Lung (tissue), 12 donors: Measurements from ENCODE around the gene IP6K2. TPM values are rescaled to one million over a fixed set of nuclear protein-coding genes. Genes with fewer than 3 reads are reported as not detected.

ENCODE experiments used
- ATAC-seq: fragments of 200-7000 bp; cut with Tn5 transposase; one replicate; pipeline ENCODE4 v1.9.1; 2020; ENCODE audit warnings: moderate number of reproducible peaks; ENCODE audit not compliant: insufficient read depth, low FRiP score
- DNase-seq, 3 donors: peaks; one replicate each; pipeline ENCODE4 v3.0.0-alpha.2; 2013 to 2017
- H3K27ac ChIP-seq, 2 donors: one replicate each; pipeline ENCODE4 v1.5.1; 2013; ENCODE audit warnings: mild to moderate bottlenecking in 2 of 2, moderate library complexity in 2 of 2, control low read depth in 1 of 2, inconsistent platforms in 1 of 2, low read depth in 1 of 2, low read length in 1 of 2
- H3K27me3 ChIP-seq, 3 donors: one replicate each; pipeline ENCODE4 v1.5.1; 2013; ENCODE audit warnings: low read length in 2 of 3; ENCODE audit not compliant: control insufficient read depth in 3 of 3, insufficient read depth in 3 of 3
- H3K36me3 ChIP-seq, 4 donors: one replicate each; pipeline ENCODE4 v1.5.1; 2013; ENCODE audit warnings: low read length in 4 of 4, mild to moderate bottlenecking in 1 of 4, moderate library complexity in 1 of 4; ENCODE audit not compliant: control insufficient read depth in 4 of 4, insufficient read depth in 4 of 4
- H3K4me1 ChIP-seq, 5 donors: one replicate each; pipeline ENCODE4 v1.5.1; 2013; ENCODE audit warnings: low read length in 5 of 5, mild to moderate bottlenecking in 2 of 5, moderate library complexity in 1 of 5; ENCODE audit not compliant: control insufficient read depth in 5 of 5, insufficient read depth in 5 of 5
- H3K4me3 ChIP-seq: one replicate; pipeline ENCODE4 v1.5.1; 2013; ENCODE audit warnings: mild to moderate bottlenecking, control low read depth, moderate library complexity
- H3K9ac ChIP-seq, 2 donors: one replicate each; pipeline ENCODE4 v1.5.1; 2013; ENCODE audit warnings: low read length in 2 of 2, control low read depth in 1 of 2; ENCODE audit not compliant: insufficient read depth in 1 of 2
- H3K9me3 ChIP-seq, 4 donors: one replicate each; pipeline ENCODE4 v1.5.1; 2013; ENCODE audit warnings: low read length in 3 of 4, mild to moderate bottlenecking in 1 of 4, moderate library complexity in 1 of 4; ENCODE audit not compliant: control insufficient read depth in 4 of 4, insufficient read depth in 3 of 4
- WGBS, 2 donors: extraction: QIAGEN DNeasy Blood & Tissue Kit; methylation state at CpG; one replicate each; pipeline ENCODE4 v1.1.7; 2013; 5-methylcytosine and 5-hydroxymethylcytosine counted together
- polyA plus RNA-seq, 2 donors: library from polyadenylated mRNA; stranded (reverse); fragments of 200-250 nt; gene quantifications; one replicate each; pipeline ENCODE4 v1.2.1, GENCODE V29; 2013
- total RNA-seq, 2 donors: library from RNA; depleted of rRNA in 1 of 2; stranded (reverse); fragments of >200 nt in 1 of 2; gene quantifications; one replicate each; pipeline ENCODE4 v1.2.1, GENCODE V29; 2014 to 2021
- TF ChIP-seq, protein P1 (sequence below): IDR thresholded peaks from 2 replicates; pipeline ENCODE4 v1.5.1; 2012; ENCODE audit warnings: mild to moderate bottlenecking; ENCODE audit errors: control extremely low read depth, extremely low read depth
- donor health status: control.
- donor health status: control.
- donor health status: Bipolar disorder and iron deficiency.
- donor health status: healthy.
- donor health status: DM: yes; HTN: yes; CAD: no.

The IP6K2 gene
- total and polyA plus RNA-seq, 4 donors: 54.3 to 128 (median 61.4) TPM

DNA sequence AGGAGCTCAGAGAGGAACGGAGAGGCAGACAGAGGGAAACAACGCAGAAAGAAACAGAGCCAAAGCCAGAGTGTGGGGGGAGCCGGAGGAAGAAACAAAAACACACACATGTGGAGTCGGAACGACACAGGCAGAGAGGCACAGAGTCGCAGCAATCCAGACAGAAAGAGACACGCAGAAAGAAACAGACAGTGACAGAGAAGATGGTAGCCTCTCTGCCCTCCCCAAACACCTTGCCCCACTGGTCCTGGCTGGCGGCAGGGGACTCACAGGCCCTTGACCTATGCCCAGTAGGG lies 33.0 kb downstream of the IP6K2 start:
- Histone ChIP-seq H3K27ac (no peak overlapping the region), H3K9ac (no peak overlapping the region), H3K27me3 (no peaks in the 10 kb centered on the region), H3K36me3 (peaks cover 13 to 50% (median 30%) of the 10 kb centered on the region in 4 donors), H3K4me3 (no peak overlapping the region), H3K9me3 (no peaks in the 10 kb centered on the region), H3K4me1 (peaks cover 0 to 21% (median 17%) of the 10 kb centered on the region in 5 donors)
- DNase-seq (no peak), ATAC-seq (no peak)
- WGBS, 2 donors: 65 to 82% methylated on average over 8 of the region's 8 CpGs
- TF ChIP-seq, protein P1, sequence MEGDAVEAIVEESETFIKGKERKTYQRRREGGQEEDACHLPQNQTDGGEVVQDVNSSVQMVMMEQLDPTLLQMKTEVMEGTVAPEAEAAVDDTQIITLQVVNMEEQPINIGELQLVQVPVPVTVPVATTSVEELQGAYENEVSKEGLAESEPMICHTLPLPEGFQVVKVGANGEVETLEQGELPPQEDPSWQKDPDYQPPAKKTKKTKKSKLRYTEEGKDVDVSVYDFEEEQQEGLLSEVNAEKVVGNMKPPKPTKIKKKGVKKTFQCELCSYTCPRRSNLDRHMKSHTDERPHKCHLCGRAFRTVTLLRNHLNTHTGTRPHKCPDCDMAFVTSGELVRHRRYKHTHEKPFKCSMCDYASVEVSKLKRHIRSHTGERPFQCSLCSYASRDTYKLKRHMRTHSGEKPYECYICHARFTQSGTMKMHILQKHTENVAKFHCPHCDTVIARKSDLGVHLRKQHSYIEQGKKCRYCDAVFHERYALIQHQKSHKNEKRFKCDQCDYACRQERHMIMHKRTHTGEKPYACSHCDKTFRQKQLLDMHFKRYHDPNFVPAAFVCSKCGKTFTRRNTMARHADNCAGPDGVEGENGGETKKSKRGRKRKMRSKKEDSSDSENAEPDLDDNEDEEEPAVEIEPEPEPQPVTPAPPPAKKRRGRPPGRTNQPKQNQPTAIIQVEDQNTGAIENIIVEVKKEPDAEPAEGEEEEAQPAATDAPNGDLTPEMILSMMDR: no peak

- Histone ChIP-seq H3K9ac (no peak overlapping the region), H3K4me3 (no peak overlapping the region), H3K9me3 (no peaks in the 10 kb centered on the region), H3K36me3 (peaks cover 9 to 49% (median 24%) of the 10 kb centered on the region in 4 donors), H3K27me3 (no peaks in the 10 kb centered on the region), H3K4me1 (peaks cover 0 to 21% (median 17%) of the 10 kb centered on the region in 5 donors), H3K27ac (no peak overlapping the region)
- TF ChIP-seq, protein P1: no peak
- 94% methylated on average over 9 of the region's 9 CpGs for WGBS, 2 donors
- DNase-seq: no peak
- no peak for ATAC-seq
Measured at GRCh38 chr3:48682786-48683185, 34.2 kb downstream of the IP6K2 start.

DNA sequence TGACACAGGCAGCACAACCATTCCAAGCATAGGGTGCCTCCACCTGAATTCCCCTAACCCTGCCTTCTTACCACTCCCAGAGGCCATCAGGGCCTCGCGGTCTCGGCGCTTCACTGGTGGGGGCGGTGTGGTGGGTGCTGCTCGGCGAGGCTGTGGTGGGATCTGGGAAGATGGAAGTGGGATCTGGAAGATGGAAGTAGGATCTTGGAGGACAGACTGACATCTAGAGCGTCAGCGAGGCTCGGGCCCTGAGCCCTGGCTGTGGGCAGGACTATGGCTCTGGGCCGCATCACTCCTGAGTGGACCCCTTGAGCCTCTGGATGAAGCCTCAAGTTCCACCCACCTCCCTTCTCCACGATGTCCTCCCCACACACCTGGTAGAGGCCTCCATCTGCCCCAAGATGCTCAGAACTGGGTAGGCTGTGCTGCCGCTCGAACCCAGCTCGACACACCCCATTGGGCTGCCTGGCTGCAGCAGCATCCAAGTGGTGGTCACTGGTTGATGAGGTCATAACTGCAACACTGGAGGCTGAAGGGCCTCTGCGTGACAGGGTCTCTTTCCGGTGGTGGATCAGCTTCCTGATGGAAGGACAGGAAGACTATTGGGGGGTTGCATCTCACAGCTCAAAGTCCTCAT lies 34.9 kb downstream of the IP6K2 start:
- TF ChIP-seq, protein P1: no peak
- no peak overlapping the region for H3K4me3 ChIP-seq
- H3K36me3 ChIP-seq: peaks cover 6 to 42% (median 18%) of the 10 kb centered on the region in 4 donors
- H3K4me1 ChIP-seq: peaks cover 0 to 21% (median 17%) of the 10 kb centered on the region in 5 donors
- no peak overlapping the region for H3K27ac ChIP-seq
- H3K27me3 ChIP-seq: no peaks in the 10 kb centered on the region
- no peak overlapping the region for H3K9ac ChIP-seq
- 91 to 97% methylated on average over 16 to 17 of the region's 17 CpGs for WGBS, 2 donors
- ATAC-seq (no peak), DNase-seq (no peak)
- no peaks in the 10 kb centered on the region for H3K9me3 ChIP-seq

- peaks cover 0 to 21% (median 17%) of the 10 kb centered on the region in 5 donors for H3K4me1 ChIP-seq
- no peaks in the 10 kb centered on the region for H3K9me3 ChIP-seq
- ATAC-seq (no peak), DNase-seq (no peak)
- H3K4me3 ChIP-seq: no peak overlapping the region
- WGBS, 2 donors: 96 to 97% methylated on average over 5 to 7 of the region's 7 CpGs
- no peak overlapping the region for H3K27ac ChIP-seq
- H3K27me3 ChIP-seq: no peaks in the 10 kb centered on the region
- H3K9ac ChIP-seq: no peak overlapping the region
- TF ChIP-seq, protein P1: no peak
- peaks cover 6 to 43% (median 16%) of the 10 kb centered on the region in 4 donors for H3K36me3 ChIP-seq
Measured at GRCh38 chr3:48681541-48681880, 35.5 kb downstream of the IP6K2 start.
